Amniotic stem cell (primary cell): Measurements from ENCODE around the gene ELP5.
A peak's percentile ranks its signal among the peaks of the same experiment; 100 is the strongest.
"Not testable (repeated sequence)": the region's sequence is repeated elsewhere in the genome, so short reads cannot be mapped to it uniquely, and the experiment has no call there.

ENCODE experiments used
- DNase-seq: peaks from one replicate; lab custom pipeline; 2025; lab: John Stamatoyannopoulos, UW

The ELP5 gene

DNA sequence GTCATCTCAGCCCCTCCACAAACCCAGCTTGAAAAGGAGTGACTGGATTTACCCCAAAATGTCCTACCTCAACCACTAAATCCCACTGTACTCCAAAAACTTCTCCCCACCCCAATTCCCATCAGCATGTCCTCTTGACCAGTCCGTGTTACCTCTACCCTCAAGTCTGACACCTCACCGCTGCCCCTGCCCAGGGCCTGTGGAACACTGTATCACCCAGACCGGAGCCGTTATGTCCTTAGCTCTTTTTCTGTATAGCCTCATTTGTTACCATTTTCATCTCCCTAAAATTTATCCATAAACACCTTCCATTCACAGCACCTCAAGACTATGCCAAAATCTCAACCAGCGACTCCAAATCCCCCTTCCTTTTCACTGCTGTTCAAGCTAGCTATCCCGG is 15.2 kb upstream of the ELP5 start:
- no peak for DNase-seq

DNA sequence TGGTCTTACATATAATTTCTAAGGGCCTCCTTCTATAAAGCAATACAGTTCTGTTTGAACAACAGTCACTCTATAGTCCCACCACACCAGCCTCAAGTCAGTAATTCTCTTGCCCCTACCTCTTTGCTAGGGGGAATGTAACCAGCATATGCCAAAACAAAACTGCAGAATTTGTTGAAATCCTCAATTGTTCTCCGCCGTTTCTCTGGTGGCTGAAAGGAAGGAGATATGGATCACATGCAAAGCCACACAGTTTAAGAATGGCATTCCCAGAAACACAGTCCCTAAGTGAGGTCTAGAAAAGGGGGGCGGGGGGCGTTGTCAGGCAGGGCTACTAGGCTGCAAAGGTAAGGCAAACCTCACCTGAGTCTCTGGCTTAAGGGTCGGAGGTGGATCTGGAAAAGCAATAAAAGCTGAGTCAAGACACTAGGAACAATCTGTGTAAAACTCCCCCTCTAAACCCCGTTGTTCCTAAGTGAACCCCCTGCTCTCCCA is 14.7 kb upstream of the ELP5 start:
- DNase-seq, result no peak

- no peak for DNase-seq
Observed at GRCh38 chr17:7237761-7238419, 14.1 kb upstream of the ELP5 start.

DNA sequence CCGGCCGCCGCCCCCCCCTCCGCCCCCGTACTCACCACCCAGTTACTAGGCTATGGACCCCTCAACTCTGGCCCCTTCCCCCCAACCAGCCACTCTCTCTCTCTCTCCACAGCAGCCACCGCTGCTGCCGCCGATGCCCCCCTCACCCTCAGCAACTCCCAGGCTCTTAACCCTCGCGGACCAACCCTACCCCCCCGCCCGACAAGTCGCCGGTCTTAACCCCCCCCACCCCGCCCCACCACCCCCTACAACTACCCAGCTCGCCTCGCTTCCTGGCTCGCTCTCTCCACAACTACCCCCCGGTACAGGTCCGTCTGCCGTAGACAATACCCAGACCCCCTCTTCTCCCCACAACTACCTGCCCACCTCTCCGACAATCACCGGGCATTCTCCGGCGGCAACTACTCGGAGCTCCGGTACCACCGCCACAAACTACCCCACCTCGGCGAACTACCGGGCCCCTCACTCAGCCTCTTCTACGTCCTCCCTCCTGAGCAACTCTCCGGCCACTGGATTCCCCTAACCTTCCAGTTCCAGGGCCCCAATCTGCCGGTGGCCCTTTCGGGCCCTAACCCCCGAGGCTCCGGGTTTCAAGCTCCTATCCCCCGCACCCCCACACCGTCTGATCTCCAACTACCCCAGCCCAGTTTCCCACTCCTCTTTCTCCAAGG is 13.5 kb upstream of the ELP5 start:
- DNase-seq, result no peak

- DNase-seq, result peak; percentile 99
Observed at GRCh38 chr17:7239091-7240027, 12.7 kb upstream of the ELP5 start, which contains the start of gene PHF23. Gene PHF23, minus strand, starts transcription at chr17:7239457. Its CDS starts 178 bp downstream, at chr17:7239279.

GRCh38 chr17:7240375-7240774 is 11.6 kb upstream of the ELP5 start:
- DNase-seq, result no peak

DNA sequence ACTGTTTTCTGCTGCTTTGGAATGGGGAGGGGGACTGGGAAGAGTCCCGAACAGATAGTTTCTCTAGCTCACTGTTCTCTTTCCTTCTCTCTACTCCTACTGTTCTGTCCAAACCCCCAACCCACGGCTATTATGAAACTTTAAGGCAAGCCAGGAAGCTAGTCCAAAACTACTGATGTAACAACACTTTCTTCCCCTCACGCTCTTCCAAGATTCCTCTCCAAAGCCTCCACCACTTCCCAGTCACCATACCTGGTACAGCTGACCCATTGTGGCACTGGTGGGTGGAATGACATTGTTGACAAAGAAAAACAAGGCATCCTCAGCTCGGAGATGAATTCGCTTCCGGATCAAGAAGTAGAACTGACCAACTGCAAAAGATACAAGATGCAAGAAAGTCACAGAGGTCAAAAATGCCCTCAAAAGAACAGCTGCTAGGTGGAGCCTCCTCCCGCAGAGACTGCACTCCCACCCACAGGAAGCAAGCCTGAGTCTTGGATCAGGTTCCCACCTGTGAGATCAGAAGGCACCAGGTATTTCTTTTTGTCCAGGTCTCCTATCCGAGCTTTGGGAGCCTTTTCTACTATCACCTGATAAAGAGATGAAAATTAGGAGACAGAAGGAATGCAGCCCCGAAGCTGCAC is 10.8 kb upstream of the ELP5 start:
- DNase-seq, result no peak

- DNase-seq, result peak; percentile 77
Observed at GRCh38 chr17:7241783-7242716, 10.0 kb upstream of the ELP5 start, which contains the start of gene GABARAP. Gene GABARAP, minus strand, starts transcription at chr17:7242449. Its CDS starts 119 bp downstream, at chr17:7242330.

DNA sequence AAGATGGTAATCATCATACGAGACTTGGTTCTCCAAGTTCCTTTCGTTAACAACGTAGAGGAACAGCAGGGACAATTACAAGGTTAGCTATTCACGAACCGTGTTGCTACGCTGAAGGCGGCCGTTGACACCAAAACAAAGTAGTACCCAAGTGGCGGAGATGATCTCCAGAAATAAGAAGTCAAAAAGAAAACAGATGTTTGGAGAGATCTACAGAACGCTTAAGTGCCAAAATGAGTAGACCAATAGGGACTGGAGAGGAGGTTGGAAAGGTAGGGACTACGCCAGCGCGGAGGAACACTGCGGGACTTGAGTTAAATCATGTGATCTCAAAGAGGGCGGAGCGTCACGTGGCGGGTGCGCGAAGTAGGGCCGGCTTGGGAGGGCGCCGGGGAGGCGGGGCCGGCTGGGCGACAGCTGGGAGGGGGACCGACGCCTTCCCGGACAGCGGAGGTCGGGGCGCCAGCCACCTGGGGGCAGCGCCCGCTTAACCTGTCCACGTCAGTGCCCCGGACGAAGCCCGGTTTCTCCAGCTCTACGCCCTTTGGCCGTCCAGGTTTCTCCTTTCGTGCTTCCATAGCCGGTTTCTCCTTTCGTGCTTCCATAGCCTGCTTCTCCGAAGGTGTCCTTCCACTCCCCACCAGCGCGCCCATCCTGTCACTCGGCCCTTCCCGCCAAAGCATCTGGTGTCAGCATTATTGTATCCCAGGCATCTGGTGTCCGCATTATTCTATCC is 9.1 kb upstream of the ELP5 start:
- DNase-seq, result peak; percentile 79

- no peak for DNase-seq
Observed at GRCh38 chr17:7243453-7243729, 8.6 kb upstream of the ELP5 start.

DNA sequence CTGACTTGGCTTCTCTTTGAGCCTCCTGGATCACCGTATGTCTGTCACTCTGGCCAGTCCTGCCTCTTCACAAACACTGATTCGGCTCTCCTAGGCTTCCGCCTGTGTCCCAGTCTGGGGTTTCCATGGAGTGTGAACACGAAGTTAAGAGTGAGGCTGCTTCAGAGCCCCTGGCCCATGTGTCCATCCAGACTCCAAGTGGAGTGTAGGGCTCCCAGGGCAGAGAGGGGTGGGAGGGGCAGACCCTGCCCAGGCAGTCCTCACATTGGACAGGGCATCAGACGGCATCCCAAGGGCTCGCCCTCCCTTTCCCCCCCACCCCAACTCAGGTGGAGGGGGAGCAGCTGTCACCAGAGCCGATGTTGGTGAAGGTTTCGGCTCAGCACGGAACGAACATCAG is 8.2 kb upstream of the ELP5 start:
- DNase-seq, result not testable (repeated sequence)

GRCh38 chr17:7246779-7247178 is 5.2 kb upstream of the ELP5 start:
- no peak for DNase-seq

- no peak for DNase-seq
Observed at GRCh38 chr17:7248796-7249195, 3.2 kb upstream of the ELP5 start.

- DNase-seq, result no peak
Observed at GRCh38 chr17:7249214-7249613, 2.8 kb upstream of the ELP5 start.

- no peak for DNase-seq
Observed at GRCh38 chr17:7249830-7250229, 2.2 kb upstream of the ELP5 start.

- no peak for DNase-seq
Observed at GRCh38 chr17:7250695-7251627, 1.1 kb upstream of the ELP5 start.

- peak; percentile 92 for DNase-seq
Observed at GRCh38 chr17:7251661-7252175, 297 bp upstream of the ELP5 start, which contains the start of gene CTDNEP1. Gene CTDNEP1, minus strand, starts transcription at chr17:7251734. Its CDS starts 438 bp downstream, at chr17:7251296.

DNA sequence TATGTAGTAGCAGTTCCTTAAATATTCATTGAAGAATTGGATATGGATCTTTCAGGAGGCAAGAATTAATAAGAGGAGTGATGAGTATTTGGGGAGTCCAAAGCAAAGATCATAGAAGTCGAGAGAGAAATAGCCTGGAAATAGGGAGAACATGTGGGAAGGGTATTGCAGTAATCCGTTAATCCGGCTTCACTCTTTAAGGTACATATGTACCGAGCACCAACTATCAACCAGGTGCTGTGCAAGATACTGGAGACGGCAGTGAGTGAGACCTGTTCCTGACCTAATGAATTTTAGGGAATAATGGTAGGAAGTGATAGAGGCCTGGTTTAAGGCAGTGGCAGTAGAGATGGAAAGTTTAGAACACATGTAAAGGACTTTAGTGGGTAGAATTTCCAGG is 1.1 kb downstream of the ELP5 start:
- DNase-seq, result no peak

GRCh38 chr17:7254511-7254910 is 2.5 kb downstream of the ELP5 start:
- no peak for DNase-seq
